Tongue (tissue), 3 donors: ENCODE results near the gene GAGE12C. TPM values are rescaled to one million over a fixed set of nuclear protein-coding genes. Genes with fewer than 3 reads are reported as not detected.
"Not testable (repeated sequence)": the region's sequence is repeated elsewhere in the genome, so short reads cannot be mapped to it uniquely, and the experiment has no call there.

Experiments
- DNase-seq: peaks from one replicate; pipeline ENCODE4 v3.0.0-alpha.2; 2015
- small RNA-seq: library from RNA; depleted of rRNA; stranded (forward); fragments of <200 nt; gene quantifications from one replicate; pipeline ENCODE3, GENCODE V24; 2014; ENCODE audit warnings: low replicate concordance
- total RNA-seq: library from RNA; depleted of rRNA; stranded (reverse); fragments of >200 nt; gene quantifications from one replicate; pipeline ENCODE4 v1.2.3, GENCODE V29; 2014

Gene GAGE12C
- not detected for total RNA-seq

- not testable (repeated sequence) for DNase-seq
Measured at GRCh38 chrX:49531877-49532276, at the start of gene GAGE12C. TSS of gene GAGE12C (plus strand) at chrX:49532177. CDS start at chrX:49533332, 1,155 bp downstream.

GRCh38 chrX:49541433-49541832 is 9.5 kb downstream of the GAGE12C start, which contains the start of gene GAGE12D:
TSS of gene GAGE12D (plus strand) at chrX:49541733. CDS start at chrX:49542888, 1,155 bp downstream.
- DNase-seq, result not testable (repeated sequence)

- not testable (repeated sequence) for DNase-seq
Measured at GRCh38 chrX:49550989-49551388, 19.0 kb downstream of the GAGE12C start, which contains the start of gene GAGE12E. TSS of gene GAGE12E (plus strand) at chrX:49551289. CDS start at chrX:49552444, 1,155 bp downstream.

GRCh38 chrX:49560542-49560941 is 28.6 kb downstream of the GAGE12C start, which contains the start of gene GAGE12F:
TSS of gene GAGE12F (plus strand) at chrX:49560842. CDS start at chrX:49561997, 1,155 bp downstream.
- DNase-seq, result not testable (repeated sequence)

- DNase-seq, result not testable (repeated sequence)
Measured at GRCh38 chrX:49568728-49569127, 36.8 kb downstream of the GAGE12C start.

GRCh38 chrX:49569152-49569551 is 37.2 kb downstream of the GAGE12C start:
- not testable (repeated sequence) for DNase-seq

GRCh38 chrX:49570100-49570499 is 38.1 kb downstream of the GAGE12C start, which contains the start of gene GAGE12G:
TSS of gene GAGE12G (plus strand) at chrX:49570400. CDS start at chrX:49571555, 1,155 bp downstream.
- not testable (repeated sequence) for DNase-seq

- not testable (repeated sequence) for DNase-seq
Measured at GRCh38 chrX:49579649-49580048, 47.7 kb downstream of the GAGE12C start, which contains the start of gene GAGE12H. TSS of gene GAGE12H (plus strand) at chrX:49579949. CDS start at chrX:49581104, 1,155 bp downstream.

Small RNA genes within 50 kb of the gene (small RNA-seq; reads per million reads assigned to genes)
- not detected for gene GAGE12B

Other genes with a start within 250 kb of the GAGE12C start
- not detected for gene GAGE10, start 228.5 kb upstream of the GAGE12C start, total RNA-seq
- gene GAGE12J, start 210.1 kb upstream of the GAGE12C start, total RNA-seq, result not detected
- gene GAGE13, start 200.6 kb upstream of the GAGE12C start, total RNA-seq, result not detected
- not detected for gene GAGE12D, start 9.6 kb downstream of the GAGE12C start, total RNA-seq
- not detected for gene GAGE12E, start 19.1 kb downstream of the GAGE12C start, total RNA-seq
- gene GAGE12F, start 28.7 kb downstream of the GAGE12C start, total RNA-seq, result not detected
- not detected for gene GAGE12G, start 38.2 kb downstream of the GAGE12C start, total RNA-seq
- gene GAGE12H, start 47.8 kb downstream of the GAGE12C start, total RNA-seq, result not detected
- not detected for gene GAGE2A, start 57.3 kb downstream of the GAGE12C start, total RNA-seq
- not detected for gene GAGE1, start 66.8 kb downstream of the GAGE12C start, total RNA-seq
- gene PAGE1, start 163.8 kb downstream of the GAGE12C start, total RNA-seq, result not detected